Natural killer cell (primary cell): ENCODE measurements around the gene EPHX1. TPM values are rescaled to one million over a fixed set of nuclear protein-coding genes. Genes with fewer than 3 reads are reported as not detected.

ENCODE experiments used
- ATAC-seq, 3 donors: fragments of 150-1000 bp in 2 of 3; fragments of 200-7000 bp in 1 of 3; cut with Tn5 transposase; 1 replicate in 1 of 3; 2 replicates in 2 of 3; pipeline ENCODE4 v1.10.0; 2021; ENCODE audit warnings: mild to moderate bottlenecking in 2 of 3, moderate library complexity in 2 of 3
- DNase-seq, 2 donors: peaks; one replicate each; pipeline versions ENCODE4 v3.0.0 to v3.0.0-alpha.2; 2013 to 2021; ENCODE audit warnings: mixed read lengths in 1 of 2
- H3K27ac ChIP-seq: one replicate; pipeline ENCODE4 v1.5.1; 2013; ENCODE audit warnings: mild to moderate bottlenecking, low read length
- H3K27me3 ChIP-seq: one replicate; pipeline ENCODE4 v1.6.1; 2013; ENCODE audit warnings: low read length; ENCODE audit not compliant: control insufficient read depth, insufficient read depth
- H3K36me3 ChIP-seq: one replicate; pipeline ENCODE4 v1.6.1; 2013; ENCODE audit warnings: low read length; ENCODE audit not compliant: control insufficient read depth, insufficient read depth
- H3K4me1 ChIP-seq: one replicate; pipeline ENCODE4 v1.6.1; 2013; ENCODE audit warnings: low read length; ENCODE audit not compliant: control insufficient read depth, insufficient read depth
- H3K4me3 ChIP-seq: one replicate; pipeline ENCODE4 v1.5.1; 2013; ENCODE audit warnings: low read length
- H3K9me3 ChIP-seq: one replicate; pipeline ENCODE4 v1.6.1; 2013; ENCODE audit warnings: low read length; ENCODE audit not compliant: control insufficient read depth, insufficient read depth
- H3K27ac Mint-ChIP-seq, 2 donors: one replicate each; pipeline ENCODE4 v1.8.0; 2022; ENCODE audit warnings: mild to moderate bottlenecking in 2 of 2, mixed read lengths in 2 of 2, moderate library complexity in 1 of 2
- H3K27me3 Mint-ChIP-seq, 2 donors: one replicate each; pipeline ENCODE4 v1.8.0; 2022; ENCODE audit warnings: low read depth in 2 of 2, mixed read lengths in 2 of 2
- H3K36me3 Mint-ChIP-seq: one replicate; pipeline ENCODE4 v1.8.0; 2022; ENCODE audit warnings: mixed read lengths
- H3K4me1 Mint-ChIP-seq, 2 donors: one replicate each; pipeline ENCODE4 v1.8.0; 2022; ENCODE audit warnings: mixed read lengths in 2 of 2
- H3K4me3 Mint-ChIP-seq: one replicate; pipeline ENCODE4 v1.8.0; 2022; ENCODE audit warnings: mild to moderate bottlenecking, moderate library complexity, mixed read lengths
- H3K9me3 Mint-ChIP-seq, 2 donors: one replicate each; pipeline ENCODE4 v1.8.0; 2022; ENCODE audit warnings: mixed read lengths in 2 of 2
- CTCF ChIP-seq: fragments of 200-600 bp; IDR thresholded peaks from one replicate; pipeline ENCODE4 v1.8.0; 2022; ENCODE audit warnings: antibody characterized with exemption
- WGBS: methylation state at CpG from one replicate; pipeline ENCODE4 v1.1.7; 2013; ENCODE audit warnings: missing lambda C conversion rate; ENCODE audit not compliant: insufficient coverage; 5-methylcytosine and 5-hydroxymethylcytosine counted together
- intact Hi-C: fragments of 100-400 bp; cut with micrococcal nuclease; formaldehyde crosslinking; loops from one replicate; pipeline ENCODE4 v1.14.2; 2022
- total RNA-seq, 4 donors: library from RNA; stranded (reverse); fragments of 120-200 nt in 1 of 4; gene quantifications; one replicate each; pipeline versions ENCODE4 v1.2.3 to v1.2.4, GENCODE V29; 2013 to 2022

EPHX1 gene
- total RNA-seq, 3 donors from 2014 or later (not counting 1 experiment from before 2014, with no cell fraction given): 1.1 to 2.3 (median 1.5) TPM

GRCh38 chr1:225888898-225889601 is 79.1 kb downstream of the EPHX1 start, which contains the start of gene LEFTY1:
LEFTY1 (minus strand) TSS chr1:225889146; CDS start chr1:225889066, 80 bp downstream.
- 92% methylated on average over 11 of the region's 11 CpGs for WGBS
- Histone ChIP-seq H3K27ac (no peak within 1 kb of the TSS), H3K4me3 (no peak within 1 kb of the TSS), H3K27me3 (no peaks in the 10 kb centered on the region), H3K9me3 (no peaks in the 10 kb centered on the region), H3K36me3 (no peaks in the 10 kb centered on the region), H3K4me1 (no peaks in the 10 kb centered on the region)
- intact Hi-C loops: no loop called here
- no peaks in the 10 kb centered on the region for H3K9me3 Mint-ChIP-seq
- H3K36me3 Mint-ChIP-seq: no peaks in the 10 kb centered on the region
- no peak within 1 kb of the TSS for H3K27ac Mint-ChIP-seq
- H3K27me3 Mint-ChIP-seq: peaks cover 5 to 10% of the 10 kb centered on the region in 2 donors
- no peak for TF ChIP-seq CTCF
- H3K4me1 Mint-ChIP-seq: peaks cover 0 to 1% of the 10 kb centered on the region in 2 donors
- ATAC-seq (peak in 1 of 3 donors; percentile 14), DNase-seq (no peak)
- no peak within 1 kb of the TSS for H3K4me3 Mint-ChIP-seq

- H3K27ac Mint-ChIP-seq: no peak overlapping the region
- Histone ChIP-seq H3K27ac (no peak overlapping the region), H3K36me3 (no peaks in the 10 kb centered on the region), H3K4me3 (no peak overlapping the region), H3K27me3 (no peaks in the 10 kb centered on the region), H3K9me3 (no peaks in the 10 kb centered on the region), H3K4me1 (no peaks in the 10 kb centered on the region)
- H3K4me3 Mint-ChIP-seq: no peak overlapping the region
- 93% methylated on average over 5 of the region's 5 CpGs for WGBS
- no peaks in the 10 kb centered on the region for H3K9me3 Mint-ChIP-seq
- TF ChIP-seq CTCF: no peak
- intact Hi-C loops: no loop called here
- DNase-seq (no peak), ATAC-seq (no peak)
- no peaks in the 10 kb centered on the region for H3K4me1 Mint-ChIP-seq
- no peaks in the 10 kb centered on the region for H3K36me3 Mint-ChIP-seq
- H3K27me3 Mint-ChIP-seq: peaks cover 5 to 10% of the 10 kb centered on the region in 2 donors
Observed at GRCh38 chr1:225889743-225890142, 79.8 kb downstream of the EPHX1 start.

GRCh38 chr1:225890346-225891228 is 80.7 kb downstream of the EPHX1 start:
- no peaks in the 10 kb centered on the region for H3K4me1 Mint-ChIP-seq
- H3K27ac ChIP-seq: no peak overlapping the region
- H3K27ac Mint-ChIP-seq: no peak overlapping the region
- intact Hi-C loops: no loop called here
- no peaks in the 10 kb centered on the region for H3K27me3 ChIP-seq
- H3K36me3 Mint-ChIP-seq: no peaks in the 10 kb centered on the region
- no peak overlapping the region for H3K4me3 Mint-ChIP-seq
- DNase-seq (no peak), ATAC-seq (no peak)
- H3K9me3 Mint-ChIP-seq: no peaks in the 10 kb centered on the region
- 92% methylated on average over 6 of the region's 6 CpGs for WGBS
- H3K36me3 ChIP-seq: no peaks in the 10 kb centered on the region
- H3K27me3 Mint-ChIP-seq: peaks cover 5 to 10% of the 10 kb centered on the region in 2 donors
- no peak overlapping the region for H3K4me3 ChIP-seq
- TF ChIP-seq CTCF: no peak
- H3K4me1 ChIP-seq: peaks cover under 1% of the 10 kb centered on the region
- H3K9me3 ChIP-seq: no peaks in the 10 kb centered on the region
